ENCODE measurements around the gene MAP3K5. TPM values are rescaled to one million over a fixed set of nuclear protein-coding genes. Genes with fewer than 3 reads are reported as not detected.

The MAP3K5 gene
- total RNA-seq, 4 donors from 2014 or later = 16.2 to 52.7 (median 34.8) TPM

DNA sequence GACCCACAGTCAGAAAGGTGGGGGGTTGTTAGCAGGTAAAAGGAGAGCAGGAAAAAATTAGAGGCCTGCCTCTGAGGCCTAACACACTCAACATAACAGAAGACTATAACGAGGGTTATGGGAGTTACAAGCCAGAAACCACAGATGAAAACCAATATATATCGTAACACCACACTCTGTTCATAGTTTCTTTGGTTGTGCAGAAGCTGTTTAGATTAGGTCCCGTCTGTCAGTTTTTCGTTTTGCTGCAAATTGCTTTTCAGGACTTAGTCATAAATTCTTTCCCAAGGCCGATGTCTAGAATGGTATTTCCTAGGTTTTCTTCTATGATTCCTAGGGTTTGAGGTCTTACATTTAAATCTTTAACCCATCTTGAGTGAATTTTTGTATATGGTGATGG lies 3.7 kb upstream of the MAP3K5 start:
- no peak for TF ChIP-seq EP300 (IDR thresholded peaks at IDR 0.05; ENCODE audit: low read depth)
- Histone ChIP-seq H3K4me1 (peaks cover 0 to 12% (median 8%) of the 10 kb centered on the region in 4 donors), H3K36me3 (no peaks in the 10 kb centered on the region), H3K27me3 (no peaks in the 10 kb centered on the region), H3K27ac (no peak overlapping the region), H3K4me3 (no peak overlapping the region), H3K9me3 (no peaks in the 10 kb centered on the region)
- WGBS, 2 donors (ENCODE audit: low coverage in 1 of 2) = 89 to 90% methylated on average over 3 to 5 of the region's 5 CpGs
- intact Hi-C loops (cut with DNase I; ENCODE audit: low total_unique reads) = no loop called here
- in situ Hi-C loops (cut with MboI; ENCODE audit: low pct_ligation_motif_present in 1 of 4, low pct_unique_long_range_greater_than_20kb in 1 of 4, low sequenced_read_pairs in 3 of 4) = loop anchor here in 2 of 4 donors (10.0 to 25.0 kb wide), 2 partner anchors 151 to 509 kb away; partner anchors contain the start of gene BCLAF1 (in 1 of the 2)
- DNase-seq = no peak

DNA sequence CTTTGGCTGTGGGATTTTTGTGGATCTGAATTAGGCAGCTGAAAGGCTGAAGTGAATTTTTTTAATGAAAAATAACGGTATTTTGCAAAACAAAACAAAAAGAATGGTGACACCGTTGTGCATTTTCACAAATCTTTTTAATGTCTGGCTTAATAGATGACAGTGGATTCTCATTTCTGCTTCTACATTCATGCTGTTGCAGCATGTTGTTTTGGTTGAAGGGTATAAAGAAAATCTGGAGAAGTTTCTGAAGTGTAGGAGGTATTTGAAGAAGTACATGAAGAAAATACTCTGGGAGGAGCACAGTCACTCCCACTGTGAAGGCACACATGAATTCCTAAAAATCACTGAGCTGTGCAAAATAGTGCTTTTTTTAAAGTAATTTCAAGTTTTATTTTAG lies 3.1 kb upstream of the MAP3K5 start:
- DNase-seq = no peak
- no peak for TF ChIP-seq POLR2AphosphoS5 (IDR thresholded peaks at IDR 0.05)
- no peak for TF ChIP-seq POLR2A (IDR thresholded peaks at IDR 0.05)
- TF ChIP-seq, protein P1, sequence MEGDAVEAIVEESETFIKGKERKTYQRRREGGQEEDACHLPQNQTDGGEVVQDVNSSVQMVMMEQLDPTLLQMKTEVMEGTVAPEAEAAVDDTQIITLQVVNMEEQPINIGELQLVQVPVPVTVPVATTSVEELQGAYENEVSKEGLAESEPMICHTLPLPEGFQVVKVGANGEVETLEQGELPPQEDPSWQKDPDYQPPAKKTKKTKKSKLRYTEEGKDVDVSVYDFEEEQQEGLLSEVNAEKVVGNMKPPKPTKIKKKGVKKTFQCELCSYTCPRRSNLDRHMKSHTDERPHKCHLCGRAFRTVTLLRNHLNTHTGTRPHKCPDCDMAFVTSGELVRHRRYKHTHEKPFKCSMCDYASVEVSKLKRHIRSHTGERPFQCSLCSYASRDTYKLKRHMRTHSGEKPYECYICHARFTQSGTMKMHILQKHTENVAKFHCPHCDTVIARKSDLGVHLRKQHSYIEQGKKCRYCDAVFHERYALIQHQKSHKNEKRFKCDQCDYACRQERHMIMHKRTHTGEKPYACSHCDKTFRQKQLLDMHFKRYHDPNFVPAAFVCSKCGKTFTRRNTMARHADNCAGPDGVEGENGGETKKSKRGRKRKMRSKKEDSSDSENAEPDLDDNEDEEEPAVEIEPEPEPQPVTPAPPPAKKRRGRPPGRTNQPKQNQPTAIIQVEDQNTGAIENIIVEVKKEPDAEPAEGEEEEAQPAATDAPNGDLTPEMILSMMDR (IDR thresholded peaks at IDR 0.05) = no peak
- no peak for TF ChIP-seq EP300 (IDR thresholded peaks at IDR 0.05; ENCODE audit: low read depth)
- H3K4me1 ChIP-seq = peaks cover 0 to 14% (median 11%) of the 10 kb centered on the region in 4 donors
- WGBS, 2 donors (ENCODE audit: low coverage in 1 of 2) = 74 to 88% methylated on average over 2 of the region's 2 CpGs
- no peaks in the 10 kb centered on the region for H3K36me3 ChIP-seq
- in situ Hi-C loops (cut with MboI; ENCODE audit: low pct_ligation_motif_present in 1 of 4, low pct_unique_long_range_greater_than_20kb in 1 of 4, low sequenced_read_pairs in 3 of 4) = loop anchor here in 2 of 4 donors (10.0 to 25.0 kb wide), 2 partner anchors 151 to 508 kb away; partner anchors contain the start of gene BCLAF1 (in 1 of the 2)
- intact Hi-C loops (cut with DNase I; ENCODE audit: low total_unique reads) = no loop called here
- H3K9me3 ChIP-seq = no peaks in the 10 kb centered on the region
- no peak overlapping the region for H3K4me3 ChIP-seq
- H3K27me3 ChIP-seq = no peaks in the 10 kb centered on the region
- no peak overlapping the region for H3K27ac ChIP-seq

DNA sequence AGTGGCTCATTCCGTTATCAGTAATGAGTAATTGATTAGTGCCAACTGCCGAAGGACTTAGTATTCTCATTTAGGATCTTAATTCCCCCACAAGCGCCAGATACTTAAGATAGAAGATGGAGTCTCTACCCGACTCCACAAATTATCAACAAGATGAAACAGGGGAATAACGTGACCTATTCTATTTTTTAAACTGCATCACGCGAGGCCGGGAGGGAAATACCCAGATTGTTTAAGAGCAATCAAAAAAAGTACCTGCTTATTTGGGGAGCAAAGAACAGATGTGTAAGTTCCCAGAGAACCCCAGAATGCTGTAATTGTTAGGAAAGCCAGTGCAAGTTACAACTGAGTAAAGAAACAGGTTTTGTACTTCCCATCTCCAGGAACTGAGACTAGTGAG lies 1.1 kb upstream of the MAP3K5 start:
- in situ Hi-C loops (cut with MboI; ENCODE audit: low pct_ligation_motif_present in 1 of 4, low pct_unique_long_range_greater_than_20kb in 1 of 4, low sequenced_read_pairs in 3 of 4) = loop anchor here (5.0 to 25.0 kb wide), 4 partner anchors 146 to 506 kb away; partner anchors contain the start of gene BCLAF1 (in 1 of the 4)
- H3K27ac ChIP-seq = peak overlapping the region; percentile 95 to 99 (median 97)
- WGBS, 2 donors (ENCODE audit: low coverage in 1 of 2) = 18 to 33% methylated on average over 1 to 8 of the region's 8 CpGs
- H3K9me3 ChIP-seq = no peaks in the 10 kb centered on the region
- peak overlapping the region; percentile 75 to 96 (median 86) for H3K4me3 ChIP-seq
- intact Hi-C loops (cut with DNase I; ENCODE audit: low total_unique reads) = loop anchor here (2.0 kb wide), 1 partner anchor 149 kb away; no protein-coding TSS in a partner anchor
- H3K27me3 ChIP-seq = no peaks in the 10 kb centered on the region
- no peak for DNase-seq
- TF ChIP-seq EP300 (IDR thresholded peaks at IDR 0.05; ENCODE audit: low read depth) = no peak
- TF ChIP-seq POLR2A (IDR thresholded peaks at IDR 0.05) = no peak
- TF ChIP-seq POLR2AphosphoS5 (IDR thresholded peaks at IDR 0.05) = no peak
- TF ChIP-seq, protein P1 (IDR thresholded peaks at IDR 0.05) = no peak
- no peaks in the 10 kb centered on the region for H3K36me3 ChIP-seq
- H3K4me1 ChIP-seq = peaks cover 0 to 35% (median 18%) of the 10 kb centered on the region in 4 donors

DNA sequence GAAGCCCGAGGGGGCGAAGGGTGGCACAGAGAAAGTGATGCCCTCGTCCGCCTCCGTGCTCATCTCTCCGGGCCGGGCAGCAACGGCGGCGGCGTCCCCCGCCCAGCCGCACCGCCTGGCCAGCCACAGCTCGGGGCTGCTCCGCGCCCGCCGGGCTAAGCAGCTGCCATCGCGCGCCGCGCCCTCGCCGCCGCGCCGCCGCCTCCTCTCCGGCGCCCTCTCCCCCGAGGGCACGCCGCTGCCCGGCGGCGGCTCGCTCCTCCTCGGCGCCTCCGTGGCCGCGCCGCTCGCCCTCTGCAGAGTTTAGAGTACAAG lies 225 bp downstream of the MAP3K5 start:
- in situ Hi-C loops (cut with MboI; ENCODE audit: low pct_ligation_motif_present in 1 of 4, low pct_unique_long_range_greater_than_20kb in 1 of 4, low sequenced_read_pairs in 3 of 4) = loop anchor here (5.0 to 25.0 kb wide), 4 partner anchors 145 to 505 kb away; partner anchors contain the start of gene BCLAF1 (in 1 of the 4)

More for the DNA sequence above, 225 bp downstream of the MAP3K5 start:
- Histone ChIP-seq H3K4me3 (peak overlapping the region; percentile 75 to 88 (median 85)), H3K4me1 (peaks cover 0 to 48% (median 24%) of the 10 kb centered on the region in 4 donors), H3K27ac (peak overlapping the region; percentile 95 to 99 (median 97)), H3K9me3 (no peaks in the 10 kb centered on the region), H3K27me3 (no peaks in the 10 kb centered on the region), H3K36me3 (no peaks in the 10 kb centered on the region)
- intact Hi-C loops (cut with DNase I; ENCODE audit: low total_unique reads) = loop anchor here (1.0 to 2.0 kb wide), 2 partner anchors 147 to 206 kb away; no protein-coding TSS in a partner anchor
- 0% methylated on average over 6 of the region's 46 CpGs; no CpG with 5 or more reads in 1 of the 2 donors for WGBS, 2 donors (ENCODE audit: low coverage in 1 of 2)
- TF ChIP-seq POLR2AphosphoS5 (IDR thresholded peaks at IDR 0.05) = peak in 1 of 3 donors; percentile 36
- TF ChIP-seq, protein P1 (IDR thresholded peaks at IDR 0.05) = no peak
- no peak for TF ChIP-seq POLR2A (IDR thresholded peaks at IDR 0.05)
- TF ChIP-seq EP300 (IDR thresholded peaks at IDR 0.05; ENCODE audit: low read depth) = no peak
- DNase-seq = no peak
